T-helper 2 cell (primary cell): ENCODE results near the gene KRTAP5-9.
A peak's percentile ranks its signal among the peaks of the same experiment; 100 is the strongest.
"Not testable (repeated sequence)": the region's sequence is repeated elsewhere in the genome, so short reads cannot be mapped to it uniquely, and the experiment has no call there.

Experiments
- DNase-seq, 5 experiments: peaks; one replicate each; pipeline versions ENCODE4 v3.0.0 to v3.0.0-alpha.2; 2012 to 2022

Gene KRTAP5-9

DNA sequence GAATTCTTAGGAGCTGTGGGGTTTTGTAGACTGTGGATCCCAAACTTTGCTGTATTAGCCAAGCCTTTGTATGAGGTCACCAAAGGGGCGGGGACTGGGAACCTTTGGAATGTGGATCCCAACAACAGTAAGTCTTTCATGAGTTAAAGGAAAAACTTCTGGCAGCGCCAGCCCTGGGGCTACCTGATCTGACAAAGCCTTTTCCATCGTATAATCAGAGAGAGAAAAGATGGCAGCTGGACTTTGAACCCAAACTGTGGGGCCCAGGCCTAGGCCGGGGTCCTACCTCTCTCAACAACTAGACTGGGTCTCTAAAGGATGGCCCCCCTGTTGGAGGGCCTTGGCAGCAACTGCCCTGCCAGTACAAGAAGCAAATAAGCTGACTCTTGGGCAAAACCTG, 40.1 kb downstream of the KRTAP5-9 start:
- not testable (repeated sequence) for DNase-seq

DNA sequence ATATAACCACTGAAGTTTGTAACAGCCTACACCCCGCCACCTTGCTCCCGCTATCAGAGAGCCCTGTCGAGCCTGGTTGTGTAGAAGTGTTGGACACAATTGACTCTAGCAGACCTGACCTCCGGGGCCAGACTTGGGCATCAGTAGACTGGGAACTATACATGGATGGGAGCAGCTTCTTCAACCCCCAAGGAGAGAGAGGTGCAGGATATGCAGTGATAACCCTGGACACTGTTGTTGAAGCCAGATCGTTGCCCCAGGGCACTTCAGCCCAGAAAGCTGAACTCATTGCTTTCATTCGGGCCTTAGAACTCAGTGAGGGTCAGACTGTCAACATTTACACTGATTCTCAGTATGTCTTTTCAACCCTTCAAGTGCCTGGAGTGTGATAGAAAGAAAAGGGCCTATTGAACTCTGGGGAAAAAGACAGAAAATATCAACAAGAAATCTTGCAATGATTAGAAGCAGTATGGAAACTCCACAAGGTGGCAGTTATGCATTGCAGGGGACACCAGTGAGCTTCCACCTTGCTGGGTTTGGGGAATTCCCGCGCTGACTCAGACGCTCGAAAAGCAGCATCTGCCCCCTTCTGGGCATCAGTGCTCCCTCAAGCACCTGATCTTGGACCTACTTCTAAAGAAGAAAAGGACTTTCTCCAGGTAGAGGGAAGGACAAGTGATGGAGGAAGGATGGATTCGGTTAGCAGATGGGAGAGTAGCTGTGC, 40.8 kb downstream of the KRTAP5-9 start:
- peak in 2 of 5 experiments; percentile 42 to 53 for DNase-seq

DNA sequence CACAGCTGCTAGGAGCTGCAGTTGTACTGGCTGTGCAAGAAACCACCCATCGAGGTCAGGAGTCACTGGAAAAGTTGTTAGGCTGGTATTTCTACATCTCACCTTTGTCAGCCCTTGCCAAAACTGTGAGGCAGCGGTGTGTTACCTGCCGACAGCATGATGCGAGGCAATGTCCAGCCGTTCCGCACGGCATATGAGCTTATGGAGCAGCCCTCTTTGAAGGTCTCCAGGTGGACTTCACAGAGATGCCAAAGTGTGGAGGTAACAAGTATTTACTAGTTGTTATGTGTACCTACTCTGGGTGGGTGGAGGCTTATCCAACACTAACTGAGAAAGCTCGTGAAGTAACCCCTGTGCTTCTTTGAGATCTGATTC, 41.3 kb downstream of the KRTAP5-9 start:
- DNase-seq = not testable (repeated sequence)
